Cardiac septum (tissue), 1 donor: ENCODE results near the gene B4GALNT2. TPM values are rescaled to one million over a fixed set of nuclear protein-coding genes. Genes with fewer than 3 reads are reported as not detected.
"Not testable (repeated sequence)": the region's sequence is repeated elsewhere in the genome, so short reads cannot be mapped to it uniquely, and the experiment has no call there.

Experiments
- DNase-seq: peaks from one replicate; pipeline ENCODE4 v3.0.0-alpha.2; 2020; ENCODE audit warnings: low spot score
- intact Hi-C: fragments of 100-400 bp; cut with DNase I; formaldehyde crosslinking; loops from one replicate; pipeline ENCODE4 v1.14.0; 2022
- long read RNA-seq: library from polyadenylated mRNA; unstranded; transcript quantifications from one replicate; pipeline ENCODE4 v2.0.0, GENCODE V29; 2021
- total RNA-seq: library from RNA; stranded (reverse); fragmentation: NEBNext Ultra II Directional; extraction: Animal tissue kit (Norgen Biotek cat#: 25700); gene quantifications from one replicate; pipeline ENCODE4 v1.2.1, GENCODE V29; 2021
- donor health status: DM: no; HTN: no; CAD: no.

B4GALNT2 gene, protein sequence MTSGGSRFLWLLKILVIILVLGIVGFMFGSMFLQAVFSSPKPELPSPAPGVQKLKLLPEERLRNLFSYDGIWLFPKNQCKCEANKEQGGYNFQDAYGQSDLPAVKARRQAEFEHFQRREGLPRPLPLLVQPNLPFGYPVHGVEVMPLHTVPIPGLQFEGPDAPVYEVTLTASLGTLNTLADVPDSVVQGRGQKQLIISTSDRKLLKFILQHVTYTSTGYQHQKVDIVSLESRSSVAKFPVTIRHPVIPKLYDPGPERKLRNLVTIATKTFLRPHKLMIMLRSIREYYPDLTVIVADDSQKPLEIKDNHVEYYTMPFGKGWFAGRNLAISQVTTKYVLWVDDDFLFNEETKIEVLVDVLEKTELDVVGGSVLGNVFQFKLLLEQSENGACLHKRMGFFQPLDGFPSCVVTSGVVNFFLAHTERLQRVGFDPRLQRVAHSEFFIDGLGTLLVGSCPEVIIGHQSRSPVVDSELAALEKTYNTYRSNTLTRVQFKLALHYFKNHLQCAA
- 0.03 TPM for total RNA-seq
- long read RNA-seq: 0 reads

DNA sequence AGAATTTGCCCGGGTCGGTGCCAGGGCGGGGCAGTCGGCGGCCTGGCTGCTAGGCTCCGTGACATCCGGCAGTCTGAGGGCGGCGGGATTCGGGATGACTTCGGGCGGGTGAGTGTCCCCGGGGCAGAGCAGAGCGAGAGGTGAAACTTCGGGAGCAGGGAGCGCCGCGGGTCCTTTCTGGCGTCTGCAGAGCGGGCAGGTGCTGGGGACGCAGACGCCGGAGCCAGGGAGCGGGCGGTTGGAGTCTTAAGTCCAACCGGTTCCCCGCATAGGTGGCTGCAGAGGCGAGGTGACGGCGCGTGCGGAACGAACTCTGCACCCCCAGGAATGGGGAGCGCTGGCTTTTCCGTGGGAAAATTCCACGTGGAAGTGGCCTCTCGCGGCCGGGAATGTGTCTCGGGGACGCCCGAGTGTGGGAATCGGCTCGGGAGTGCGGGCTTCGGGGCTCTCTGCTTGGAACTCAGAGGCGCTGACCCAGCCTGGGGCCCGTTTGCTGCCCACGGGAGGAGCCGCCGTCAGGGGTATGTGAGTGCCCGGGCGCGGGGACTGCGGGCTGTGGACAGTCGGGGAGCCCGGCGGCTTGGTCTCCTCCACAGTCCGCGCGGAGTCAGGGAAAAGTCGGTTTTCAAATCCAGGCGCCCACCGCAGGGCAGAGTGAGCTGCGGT is at the start of gene B4GALNT2:
TSS of gene B4GALNT2 (plus strand) at position 71 of the 666 bp plus-strand sequence. CDS start at position 95, 24 bp downstream.
- intact Hi-C loops: no loop called here
- no peak for DNase-seq

DNA sequence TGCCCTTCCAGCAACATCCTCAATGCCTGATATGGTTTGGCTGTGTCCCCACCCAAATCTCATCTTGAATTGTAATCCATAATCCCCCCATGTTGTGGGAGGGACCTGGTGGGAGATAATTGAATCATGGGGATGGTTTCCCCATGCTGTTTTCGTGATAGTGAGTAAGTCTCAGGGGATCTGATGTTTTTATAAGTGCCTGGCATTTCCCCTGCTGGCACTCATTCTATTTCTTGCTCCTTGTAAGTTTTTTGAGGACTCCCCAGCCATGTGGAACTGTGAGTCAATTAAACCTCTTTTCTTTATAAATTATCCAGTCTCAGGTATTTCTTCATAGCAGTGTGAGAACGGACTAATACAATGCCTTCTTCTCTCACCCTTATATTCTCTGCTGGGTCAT is 47.5 kb upstream of the B4GALNT2 start:
- intact Hi-C loops, DNase-seq: not testable (repeated sequence)

DNA sequence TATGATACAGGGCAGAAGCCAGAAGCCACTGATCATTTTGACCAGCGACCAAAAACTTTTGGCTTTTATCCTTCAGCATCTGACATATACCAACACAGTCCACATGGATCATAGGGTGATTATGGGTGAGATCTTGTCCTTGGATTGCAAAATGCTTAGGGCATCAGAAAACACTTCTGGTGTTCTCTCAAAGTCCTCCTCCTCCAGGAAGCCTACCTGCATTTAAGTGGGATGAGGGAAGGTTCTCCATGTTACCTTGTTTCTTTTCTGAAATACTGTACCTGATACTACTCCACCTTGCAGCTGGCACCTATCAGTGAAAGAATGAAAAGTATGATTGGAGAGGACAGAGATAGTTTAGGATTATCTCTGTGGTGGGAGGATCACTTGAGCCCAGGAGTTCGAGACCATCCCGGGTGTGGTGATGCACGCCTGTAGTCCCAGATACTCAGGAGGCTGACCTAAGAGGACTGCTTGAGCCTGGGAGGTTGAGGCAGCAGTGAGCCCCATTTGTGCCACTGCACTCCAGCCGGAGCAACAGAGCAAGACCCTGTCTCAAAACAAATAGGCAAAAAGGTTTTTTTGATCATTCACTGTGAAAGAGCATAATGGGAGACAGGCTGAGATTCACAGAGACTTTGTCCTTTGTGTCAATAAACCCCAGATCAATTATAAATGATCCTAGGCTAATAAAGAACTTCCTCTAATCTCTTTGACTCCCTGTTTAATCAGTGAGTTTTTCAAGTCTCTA is 46.8 kb upstream of the B4GALNT2 start:
- intact Hi-C loops: no loop called here
- no peak for DNase-seq

DNA sequence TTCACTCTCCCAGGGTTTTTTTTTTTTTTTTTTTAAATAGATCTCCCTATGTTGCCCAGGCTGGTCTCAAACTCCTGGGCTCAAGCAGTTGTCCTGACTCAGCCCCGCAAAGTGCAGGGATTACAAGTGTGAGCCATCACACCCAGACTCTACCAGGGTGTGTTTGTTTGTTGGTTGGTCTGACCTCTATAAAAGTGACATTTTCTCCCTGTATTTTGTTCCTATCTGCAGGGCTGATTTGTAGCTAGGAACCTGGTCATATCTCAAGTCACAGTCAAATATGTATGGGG is 46.3 kb upstream of the B4GALNT2 start:
- DNase-seq: no peak
- intact Hi-C loops: no loop called here

DNA sequence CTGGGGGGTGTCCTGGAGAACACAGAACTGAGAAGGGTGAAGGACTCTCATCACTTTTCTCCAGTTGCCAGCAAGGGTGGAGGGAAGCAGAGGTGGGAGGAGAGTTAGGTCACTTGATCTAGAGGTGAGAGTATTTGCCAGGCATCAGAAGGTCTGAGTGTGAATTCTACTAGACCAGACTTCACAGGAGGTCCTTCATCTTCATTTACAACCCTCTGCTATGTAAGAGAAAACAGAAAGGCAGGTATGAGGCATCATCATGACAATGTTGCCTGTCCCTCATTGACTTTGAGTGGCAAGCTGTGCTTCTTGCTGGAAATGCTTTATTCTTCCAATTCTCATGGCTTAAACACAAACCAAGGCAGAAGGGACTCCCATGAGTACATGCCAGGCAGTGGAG is 45.9 kb upstream of the B4GALNT2 start:
- intact Hi-C loops: no loop called here
- DNase-seq: no peak

DNA sequence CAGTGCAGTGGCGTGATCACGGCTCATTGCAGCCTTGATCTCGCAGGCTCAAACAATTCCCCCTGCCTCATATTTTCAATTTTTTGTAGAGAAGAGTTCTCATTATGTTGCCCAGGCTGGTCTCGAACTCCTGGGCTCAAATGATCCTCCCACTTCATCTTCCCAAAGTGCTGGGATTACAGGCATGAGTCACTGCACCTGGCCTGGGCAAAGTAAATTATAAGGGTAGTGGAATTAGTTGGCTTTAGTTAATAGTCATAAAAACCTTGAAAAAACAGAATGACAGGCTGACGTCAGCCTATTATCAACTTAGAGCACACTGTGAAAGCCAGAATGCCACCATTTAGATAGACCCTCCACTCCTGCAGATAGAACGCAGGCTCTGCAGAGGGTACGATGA is 43.5 kb upstream of the B4GALNT2 start:
- DNase-seq: no peak
- intact Hi-C loops: no loop called here

DNA sequence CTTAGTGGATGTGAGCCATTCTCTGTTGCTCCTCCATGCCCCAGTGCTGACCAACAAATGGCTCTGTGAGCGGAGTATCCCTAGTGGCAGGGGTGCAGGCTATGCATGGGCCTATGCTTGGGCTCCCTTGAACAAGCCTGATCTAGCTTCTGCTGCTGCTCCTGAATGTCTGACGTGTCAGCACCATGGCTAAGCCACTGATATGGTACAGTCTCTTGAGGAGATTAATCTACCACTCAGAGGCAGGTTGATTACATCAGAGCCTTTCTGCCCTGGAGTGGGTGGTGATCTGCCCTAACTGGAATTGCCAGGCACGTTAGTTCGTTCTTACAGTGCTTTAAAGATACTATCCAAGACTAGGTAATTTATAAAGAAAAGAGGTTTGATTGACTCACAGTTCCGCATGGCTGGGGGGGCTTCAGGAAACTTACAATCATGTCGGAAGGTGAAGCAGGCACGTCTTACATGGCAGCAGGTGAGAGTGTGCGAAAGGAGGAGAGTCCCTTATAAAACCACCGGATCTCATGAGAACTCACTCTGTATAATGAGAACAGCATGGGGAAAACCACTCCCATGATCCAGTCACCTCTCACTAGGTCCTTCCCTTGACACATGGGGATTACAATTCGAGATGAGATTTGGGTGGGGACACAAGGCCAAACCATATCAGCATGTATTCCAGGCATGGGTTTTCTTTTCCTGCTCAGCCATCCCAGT is 41.5 kb upstream of the B4GALNT2 start:
- intact Hi-C loops: no loop called here

DNA sequence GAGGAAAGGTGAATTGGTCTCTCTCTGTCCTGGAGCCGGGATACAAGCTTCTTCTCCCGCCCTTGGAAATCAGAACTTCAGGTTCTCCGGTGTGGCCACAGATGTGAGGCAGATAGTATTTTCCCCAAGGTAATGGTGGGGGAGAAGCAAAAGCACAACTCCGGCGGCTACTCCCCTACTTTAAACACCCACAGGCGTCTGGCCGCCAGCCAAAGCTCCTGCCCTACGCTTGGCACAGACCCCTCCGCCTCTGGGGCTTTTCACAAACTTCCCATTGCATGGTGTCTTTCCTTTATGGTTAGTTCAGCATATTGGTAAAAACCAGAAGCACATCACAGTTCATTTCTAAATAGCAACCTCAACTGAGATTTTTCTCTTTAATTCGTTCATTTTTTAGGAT is 39.4 kb upstream of the B4GALNT2 start:
- DNase-seq: no peak
- intact Hi-C loops: no loop called here

More for the DNA sequence above, 41.5 kb upstream of the B4GALNT2 start:
- DNase-seq: no peak

DNA sequence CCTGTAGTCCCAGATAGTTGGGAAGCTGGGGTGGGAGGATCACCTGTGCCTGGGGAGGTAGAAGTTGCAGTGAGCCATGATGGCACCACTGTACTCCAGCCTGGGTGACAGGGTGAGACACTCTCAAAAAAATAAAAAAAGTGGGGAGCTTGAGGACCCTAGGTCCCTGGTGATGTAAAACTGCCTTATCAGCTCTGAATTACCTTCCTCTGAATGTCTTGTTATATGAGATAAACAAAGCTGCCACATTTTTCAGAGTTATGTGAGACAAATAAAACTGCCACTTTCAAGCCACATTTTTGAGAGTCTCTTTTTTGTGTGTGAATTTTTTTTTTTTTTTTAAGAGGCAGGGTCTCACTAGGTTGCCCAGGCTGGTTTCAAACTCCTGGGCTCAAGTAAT is 32.0 kb upstream of the B4GALNT2 start:
- intact Hi-C loops: no loop called here
- no peak for DNase-seq

DNA sequence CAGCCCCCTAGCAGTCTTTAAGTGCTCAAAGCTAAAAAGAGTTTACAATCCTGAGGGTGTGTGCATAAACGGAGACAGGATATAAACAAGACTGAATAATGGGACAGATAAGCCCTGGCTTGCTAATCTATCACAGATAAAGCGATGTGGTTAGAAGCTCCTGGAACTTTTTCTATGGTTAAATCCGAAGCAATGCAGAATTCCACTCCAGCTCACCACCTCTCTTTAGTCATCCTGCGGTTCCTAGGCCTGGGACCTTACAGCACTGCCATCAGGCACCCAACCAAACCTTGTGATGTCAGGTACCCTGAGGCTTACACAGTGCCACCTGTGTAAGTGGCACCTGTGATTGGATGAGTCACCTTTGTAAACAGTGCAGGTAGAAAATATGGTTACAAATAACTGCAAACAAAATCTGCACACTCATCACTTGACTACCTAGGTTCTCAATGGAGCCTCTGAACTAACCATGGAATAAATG is 31.5 kb upstream of the B4GALNT2 start:
- DNase-seq: no peak
- intact Hi-C loops: no loop called here

DNA sequence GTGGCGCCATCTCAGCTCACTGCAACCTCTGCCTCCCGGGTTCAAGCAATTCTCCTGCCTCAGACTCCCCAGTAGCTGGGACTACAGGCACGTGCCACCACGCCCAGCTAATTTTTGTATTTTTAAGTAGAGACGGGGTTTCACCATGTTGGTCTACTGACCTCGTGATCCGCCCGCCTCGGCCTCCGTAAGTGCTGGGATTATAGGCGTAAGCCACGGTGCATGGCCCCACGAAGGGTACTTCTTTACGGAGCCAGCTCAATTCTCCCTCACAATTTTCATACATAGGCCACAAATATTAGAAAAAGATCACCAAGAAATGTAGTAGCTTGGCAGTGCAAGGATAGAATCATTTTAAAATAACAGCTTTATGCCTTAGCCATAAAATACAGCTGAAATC is 29.2 kb upstream of the B4GALNT2 start:
- not testable (repeated sequence) for DNase-seq

DNA sequence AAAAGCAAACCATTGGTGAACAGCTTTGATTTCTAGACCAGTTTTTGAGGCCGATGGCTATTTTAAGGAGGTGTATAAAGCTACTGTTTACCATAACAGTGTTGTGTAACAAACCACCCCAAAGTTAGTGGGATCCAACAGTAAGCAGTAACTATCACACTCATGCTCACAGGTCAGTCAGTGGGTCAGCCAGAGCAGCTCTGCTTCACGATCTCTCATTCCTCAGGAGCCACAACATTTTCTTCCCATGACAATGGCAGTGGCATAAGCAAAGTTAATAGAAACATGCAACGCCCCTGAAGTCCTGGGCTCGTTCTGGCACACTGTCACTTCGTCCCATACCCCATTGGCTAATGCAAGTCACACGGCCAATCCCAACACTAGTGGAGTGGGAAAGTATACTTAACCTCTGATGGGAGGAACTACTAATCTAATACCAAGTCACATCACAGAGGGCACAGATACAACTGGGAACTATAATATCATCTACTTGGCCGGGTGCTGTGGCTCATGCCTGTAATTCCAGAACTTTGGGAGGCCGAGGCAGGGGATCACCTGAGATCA is 28.0 kb upstream of the B4GALNT2 start:
- intact Hi-C loops: no loop called here
- DNase-seq: no peak

More for the DNA sequence above, 29.2 kb upstream of the B4GALNT2 start:
- intact Hi-C loops: not testable (repeated sequence)

DNA sequence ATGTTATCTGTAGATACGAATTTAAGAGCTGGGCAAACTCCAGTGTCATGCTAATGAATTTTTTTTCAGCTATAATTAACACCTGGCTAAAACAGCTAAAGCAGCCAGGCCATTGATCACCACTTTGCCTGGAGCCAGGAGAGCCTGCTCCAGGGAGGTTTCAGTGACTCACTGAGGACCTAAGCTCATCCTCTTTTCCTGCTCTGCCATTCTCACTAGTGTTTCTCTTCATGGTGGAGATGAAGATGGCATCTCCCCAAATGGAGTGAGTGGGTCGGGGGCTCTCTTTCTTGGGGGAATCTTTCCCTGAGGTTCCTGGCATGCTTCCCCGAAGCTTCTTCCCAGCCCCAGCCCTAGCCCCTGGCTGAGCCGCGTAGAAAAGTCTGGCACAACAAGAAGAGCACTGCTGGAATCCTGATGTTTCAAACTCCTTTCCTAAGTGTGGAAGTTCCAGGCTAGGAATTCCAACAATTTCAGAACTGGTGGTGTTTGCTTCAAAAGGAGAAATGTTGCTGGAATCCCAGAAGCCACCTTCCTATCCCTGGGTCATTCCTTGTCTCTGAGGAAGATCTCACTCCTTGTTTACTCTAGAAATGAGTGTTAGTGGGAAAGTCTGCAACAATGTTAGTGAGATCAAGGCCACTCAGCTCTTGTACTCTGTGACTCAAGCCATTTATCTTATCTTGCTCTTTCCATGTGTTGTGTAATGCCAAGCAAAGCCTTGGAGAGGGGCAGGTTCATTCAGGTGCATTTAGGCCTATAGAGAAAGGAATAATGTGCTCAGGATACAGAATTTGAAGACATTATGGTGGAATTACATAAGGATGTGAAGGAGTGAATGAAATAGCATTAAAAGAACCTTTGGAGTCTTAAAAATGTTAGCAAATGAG is 26.0 kb upstream of the B4GALNT2 start:
- intact Hi-C loops: no loop called here
- DNase-seq: no peak

DNA sequence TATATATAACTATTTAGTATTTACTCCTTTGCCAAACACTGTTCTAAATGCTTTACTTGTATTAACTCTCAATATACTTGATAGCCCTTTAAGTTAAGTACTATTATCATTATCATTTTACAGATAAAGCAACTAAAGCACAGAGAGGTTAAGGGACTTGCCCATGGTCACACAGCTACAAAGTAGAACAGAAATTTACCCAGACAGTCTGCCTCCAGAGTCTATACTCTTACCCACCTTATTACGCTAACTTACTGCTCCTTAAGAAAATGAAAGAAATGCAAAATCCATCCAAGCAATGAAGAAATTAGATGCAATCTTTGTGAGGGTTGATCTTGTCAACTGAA is 25.4 kb upstream of the B4GALNT2 start:
- DNase-seq: no peak
- intact Hi-C loops: no loop called here

DNA sequence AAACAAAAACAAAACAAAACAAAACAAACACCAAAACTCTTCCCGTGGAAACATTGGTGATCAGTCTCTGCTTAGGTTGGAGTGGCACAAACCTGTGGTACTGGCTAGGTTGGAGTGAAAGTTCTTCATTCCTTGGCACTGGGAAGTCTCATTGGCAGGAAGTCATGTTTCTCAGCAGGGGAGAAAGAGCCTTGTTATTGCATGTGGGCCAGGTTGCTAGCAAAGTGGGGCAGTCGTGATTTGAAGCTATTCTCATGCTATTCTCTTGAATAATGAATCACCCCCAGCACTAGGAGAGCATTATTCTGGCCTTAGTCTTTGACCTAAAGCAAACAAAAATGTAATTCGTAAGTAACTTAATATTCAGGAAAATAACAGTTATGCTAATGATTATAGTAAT is 24.3 kb upstream of the B4GALNT2 start:
- intact Hi-C loops: no loop called here
- no peak for DNase-seq

DNA sequence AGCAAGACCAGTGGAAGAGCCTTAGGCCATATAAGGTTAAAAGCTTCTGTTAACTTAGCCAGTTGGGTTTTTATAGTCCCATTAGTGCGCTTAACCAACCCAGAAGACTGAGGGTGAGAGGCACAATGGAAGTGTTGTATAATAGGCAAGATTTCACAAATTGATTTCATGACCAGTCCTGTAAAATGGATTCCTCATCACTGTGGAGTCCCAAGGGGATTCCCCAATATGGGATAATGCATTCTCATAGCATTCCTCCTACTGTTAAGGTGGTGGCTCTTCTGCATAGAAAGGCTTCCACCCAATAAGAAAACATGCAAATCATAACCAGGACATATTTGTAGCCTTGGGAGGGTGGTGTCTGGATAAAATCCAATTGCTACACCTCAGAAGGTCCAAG is 22.1 kb upstream of the B4GALNT2 start:
- intact Hi-C loops: no loop called here
- no peak for DNase-seq

DNA sequence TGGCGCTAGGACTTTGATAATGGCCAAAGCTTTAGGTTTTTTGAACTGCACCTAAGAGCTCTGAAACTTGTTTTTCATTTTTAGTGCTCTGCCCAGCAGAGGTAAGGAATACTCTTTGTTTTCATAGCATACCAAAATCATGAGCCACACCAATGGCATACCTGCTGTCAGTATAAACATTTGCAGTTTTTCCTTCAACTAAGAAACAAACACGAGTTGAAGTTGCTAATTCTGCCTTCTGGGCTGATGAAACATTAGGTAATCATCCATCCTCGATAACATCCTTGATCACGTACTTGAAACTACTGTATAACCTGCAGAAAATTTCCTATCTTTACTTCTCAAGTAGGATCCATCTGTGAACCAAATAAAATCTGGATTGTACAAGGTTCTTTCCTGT is 20.6 kb upstream of the B4GALNT2 start:
- no peak for DNase-seq
- intact Hi-C loops: no loop called here

DNA sequence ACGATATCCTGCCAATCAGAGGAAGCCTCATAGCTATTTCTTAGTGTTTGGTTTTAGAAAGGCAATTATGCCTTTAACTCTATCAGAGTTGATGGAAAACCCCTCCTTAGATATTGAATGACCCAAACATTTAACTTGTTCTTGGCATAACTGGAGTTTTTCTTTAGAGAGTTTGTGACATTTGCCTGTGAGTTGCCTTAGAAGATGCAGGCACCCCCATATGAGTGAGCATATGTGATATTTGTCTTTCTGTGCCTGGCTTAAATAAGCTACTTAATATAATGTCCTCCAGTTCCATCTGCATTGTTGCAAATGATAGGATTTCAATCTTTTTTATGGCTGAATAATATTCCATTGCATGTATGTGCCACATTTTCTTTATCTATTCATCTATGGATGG is 19.6 kb upstream of the B4GALNT2 start:
- intact Hi-C loops: no loop called here
- DNase-seq: no peak

DNA sequence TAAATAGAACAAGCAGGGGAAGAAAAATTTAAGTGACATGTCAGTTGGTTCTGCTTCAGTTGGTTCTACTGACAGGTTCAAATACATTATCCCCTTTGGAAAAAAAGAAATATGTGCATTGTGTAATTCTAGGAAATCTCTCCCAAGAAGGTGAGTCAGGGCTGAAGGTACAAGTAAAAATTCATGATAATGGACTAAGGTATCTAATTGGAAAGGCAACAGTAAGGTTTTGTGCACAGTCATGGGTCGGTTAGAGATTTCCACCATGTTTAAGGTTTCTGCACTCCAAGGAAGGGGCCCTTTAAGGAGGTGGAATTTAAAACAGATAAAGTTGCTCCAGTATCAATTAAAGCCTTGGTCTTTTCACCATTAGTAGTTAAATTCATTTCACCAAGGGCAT is 17.9 kb upstream of the B4GALNT2 start:
- intact Hi-C loops: no loop called here
- no peak for DNase-seq
